Measurements from ENCODE around the gene EXOC4.

Gene EXOC4

GRCh38 chr7:133704453-133704852 lies 451.6 kb downstream of the EXOC4 start:
- no peak for TF ChIP-seq CTCF (IDR thresholded peaks at IDR 0.05)
- H3K27ac ChIP-seq: no peak overlapping the region
- H3K4me3 ChIP-seq: no peak overlapping the region
- no peak for DNase-seq (ENCODE audit: low spot score)

GRCh38 chr7:133705596-133705995 lies 452.7 kb downstream of the EXOC4 start:
- Histone ChIP-seq H3K27ac (no peak overlapping the region), H3K4me3 (no peak overlapping the region)
- no peak for DNase-seq (ENCODE audit: low spot score)
- no peak for TF ChIP-seq CTCF (IDR thresholded peaks at IDR 0.05)

- DNase-seq (ENCODE audit: low spot score): no peak
- Histone ChIP-seq H3K4me3 (no peak overlapping the region), H3K27ac (no peak overlapping the region)
- no peak for TF ChIP-seq CTCF (IDR thresholded peaks at IDR 0.05)
Measured at GRCh38 chr7:133706016-133706415, 453.1 kb downstream of the EXOC4 start.

- Histone ChIP-seq H3K27ac (no peak overlapping the region), H3K4me3 (no peak overlapping the region)
- no peak for DNase-seq (ENCODE audit: low spot score)
- no peak for TF ChIP-seq CTCF (IDR thresholded peaks at IDR 0.05)
Measured at GRCh38 chr7:133709036-133709880, 456.4 kb downstream of the EXOC4 start.

- H3K27ac ChIP-seq: no peak overlapping the region
- no peak for TF ChIP-seq CTCF (IDR thresholded peaks at IDR 0.05)
- no peak for DNase-seq (ENCODE audit: low spot score)
- no peak overlapping the region for H3K4me3 ChIP-seq
Measured at GRCh38 chr7:133712544-133712943, 459.7 kb downstream of the EXOC4 start.

- TF ChIP-seq CTCF (IDR thresholded peaks at IDR 0.05): no peak
- no peak for DNase-seq (ENCODE audit: low spot score)
- Histone ChIP-seq H3K27ac (no peak overlapping the region), H3K4me3 (no peak overlapping the region)
Measured at GRCh38 chr7:133714654-133715053, 461.8 kb downstream of the EXOC4 start.

- H3K4me3 ChIP-seq: no peak overlapping the region
- no peak for TF ChIP-seq CTCF (IDR thresholded peaks at IDR 0.05)
- no peak for DNase-seq (ENCODE audit: low spot score)
- H3K27ac ChIP-seq: no peak overlapping the region
Measured at GRCh38 chr7:133718131-133718530, 465.3 kb downstream of the EXOC4 start.

Data from coronary artery (tissue), 2 donors.